GM12872 (cell line): ENCODE results near the gene MED29.

Experiments
- CTCF ChIP-seq: IDR thresholded peaks from 3 replicates; pipeline ENCODE4 v1.5.1; 2011; ENCODE audit warnings: low read depth, mild to moderate bottlenecking, low read length, moderate library complexity; ENCODE audit not compliant: insufficient read depth

MED29 gene

DNA sequence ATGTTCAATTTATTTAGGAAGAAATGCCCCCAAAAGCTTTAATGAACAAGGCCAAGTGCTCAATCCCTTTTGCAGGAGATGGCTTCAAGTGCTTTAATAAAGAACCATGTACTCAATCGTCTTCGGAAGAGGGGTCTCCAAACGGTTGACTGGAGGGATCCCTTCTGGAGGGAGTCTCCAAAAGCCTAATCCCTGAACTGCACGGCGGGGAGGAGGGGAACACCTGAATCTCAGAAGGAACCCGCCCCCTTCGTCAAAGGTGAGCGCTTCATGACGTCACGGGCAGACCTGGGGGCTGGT lies 777 bp upstream of the MED29 start:
- no peak for TF ChIP-seq CTCF

DNA sequence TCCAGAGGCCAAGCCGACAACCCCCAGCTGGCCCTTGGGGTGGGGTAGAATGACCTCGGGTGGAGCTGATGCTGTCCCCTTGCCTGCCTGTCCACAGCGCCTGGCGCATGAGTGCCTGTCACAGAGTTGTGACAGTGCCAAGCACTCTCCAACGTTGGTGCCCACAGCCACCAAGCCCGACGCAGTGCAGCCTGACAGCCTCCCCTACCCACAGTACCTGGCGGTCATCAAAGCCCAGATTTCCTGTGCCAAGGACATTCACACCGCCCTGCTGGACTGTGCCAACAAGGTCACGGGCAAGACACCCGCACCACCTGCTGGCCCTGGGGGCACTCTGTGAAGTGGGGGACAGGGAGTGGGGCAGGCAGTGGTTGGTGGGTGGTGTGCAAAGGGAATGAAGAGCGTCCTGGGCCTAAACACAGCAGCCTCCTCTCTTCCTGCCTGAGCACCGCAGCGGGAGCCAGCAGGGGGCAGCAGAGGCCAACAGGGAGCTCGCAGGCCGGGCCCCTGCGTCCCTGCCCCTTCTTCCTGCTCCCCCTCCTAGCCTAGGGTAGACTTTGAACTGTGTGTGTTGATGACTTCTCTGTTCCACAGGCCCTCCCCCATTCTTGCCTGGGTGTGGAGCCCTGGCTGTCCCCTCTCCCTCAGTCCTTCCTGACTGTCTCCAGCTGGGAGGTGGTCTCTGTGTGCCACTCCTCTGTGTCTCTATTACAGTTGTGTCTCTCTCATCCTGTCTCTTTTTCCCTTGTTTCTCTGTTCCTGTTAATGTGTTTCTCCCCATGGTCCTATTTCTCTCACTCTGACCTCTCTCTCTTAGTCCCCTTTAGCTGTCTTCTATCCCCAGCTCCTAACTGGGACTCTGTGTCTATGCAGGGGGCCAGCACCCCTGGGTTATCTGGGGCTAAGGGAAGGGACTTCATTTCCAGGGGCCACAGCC lies 6.5 kb downstream of the MED29 start:
- TF ChIP-seq CTCF, result peak; percentile 98

DNA sequence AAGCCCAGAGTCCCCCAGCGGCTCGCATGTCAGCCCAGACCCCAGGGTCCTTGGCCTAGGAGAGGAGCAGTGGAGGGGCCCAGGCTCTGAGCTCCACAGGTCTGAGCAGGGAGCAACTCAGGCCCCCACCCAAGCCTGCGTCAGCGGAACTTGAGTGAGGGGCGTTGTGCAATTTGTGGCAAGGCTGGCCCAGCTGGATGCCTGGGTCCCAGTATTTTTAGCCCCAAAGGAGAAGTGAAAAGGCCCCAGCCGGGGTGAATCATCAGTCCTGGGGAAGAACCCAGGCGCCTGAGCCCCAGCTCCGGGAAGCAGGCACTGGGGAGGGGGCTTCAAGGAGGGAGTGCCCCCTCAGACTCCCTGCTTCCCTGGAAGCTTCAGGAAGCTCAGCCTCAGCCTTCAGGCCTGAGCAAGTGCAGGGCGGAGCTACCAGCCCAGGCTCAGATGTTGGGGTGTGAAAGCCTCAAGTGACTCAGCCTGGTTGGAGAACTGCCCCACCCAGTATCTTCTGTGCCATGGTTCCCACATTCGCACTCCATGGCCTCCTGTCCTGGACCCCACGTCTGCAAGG lies 7.2 kb downstream of the MED29 start:
- TF ChIP-seq CTCF, result no peak

GRCh38 chr19:39399668-39400050 lies 8.5 kb downstream of the MED29 start:
- TF ChIP-seq CTCF, result no peak

DNA sequence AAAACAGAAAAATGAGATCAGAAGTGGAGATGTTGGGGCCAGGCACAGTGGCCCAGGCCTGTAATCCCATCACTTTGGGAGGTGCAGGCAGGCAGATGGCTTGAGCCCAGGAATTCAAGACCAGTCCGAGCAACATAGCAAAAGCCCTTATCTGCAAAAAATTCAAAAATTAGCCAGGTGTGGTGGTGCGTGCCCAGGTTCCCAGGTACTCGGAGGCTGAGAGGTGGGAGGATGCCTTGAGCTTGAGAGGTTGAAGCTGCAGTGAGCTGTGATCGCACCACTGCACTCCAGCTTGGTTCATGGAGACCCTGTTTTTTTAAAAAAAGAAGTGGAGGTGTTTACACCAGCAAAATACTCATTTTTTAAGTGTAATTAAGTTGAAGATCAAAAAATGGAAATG lies 8.9 kb downstream of the MED29 start:
- no peak for TF ChIP-seq CTCF

DNA sequence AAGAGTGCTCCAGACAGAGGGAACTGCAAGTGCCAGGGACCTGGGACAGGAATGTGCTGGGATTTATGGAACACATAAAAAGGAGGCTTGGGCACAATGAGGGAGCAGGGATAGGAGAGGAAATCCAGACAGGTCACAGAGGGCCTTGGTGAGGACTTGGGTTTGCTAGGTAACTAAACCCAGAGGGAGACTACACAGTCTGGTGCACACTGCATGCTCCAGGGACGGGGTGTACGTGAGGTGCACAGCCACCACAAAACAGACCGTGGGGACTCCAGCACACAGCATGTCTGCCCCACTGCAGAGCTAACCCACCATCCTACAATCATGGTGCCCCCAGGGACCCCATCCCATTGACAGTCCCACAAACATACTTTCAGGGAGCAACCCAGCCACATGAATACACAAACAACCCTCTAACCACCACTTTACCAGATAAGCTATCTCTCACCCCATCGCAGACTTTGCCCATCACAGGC lies 9.9 kb downstream of the MED29 start:
- TF ChIP-seq CTCF, result no peak

DNA sequence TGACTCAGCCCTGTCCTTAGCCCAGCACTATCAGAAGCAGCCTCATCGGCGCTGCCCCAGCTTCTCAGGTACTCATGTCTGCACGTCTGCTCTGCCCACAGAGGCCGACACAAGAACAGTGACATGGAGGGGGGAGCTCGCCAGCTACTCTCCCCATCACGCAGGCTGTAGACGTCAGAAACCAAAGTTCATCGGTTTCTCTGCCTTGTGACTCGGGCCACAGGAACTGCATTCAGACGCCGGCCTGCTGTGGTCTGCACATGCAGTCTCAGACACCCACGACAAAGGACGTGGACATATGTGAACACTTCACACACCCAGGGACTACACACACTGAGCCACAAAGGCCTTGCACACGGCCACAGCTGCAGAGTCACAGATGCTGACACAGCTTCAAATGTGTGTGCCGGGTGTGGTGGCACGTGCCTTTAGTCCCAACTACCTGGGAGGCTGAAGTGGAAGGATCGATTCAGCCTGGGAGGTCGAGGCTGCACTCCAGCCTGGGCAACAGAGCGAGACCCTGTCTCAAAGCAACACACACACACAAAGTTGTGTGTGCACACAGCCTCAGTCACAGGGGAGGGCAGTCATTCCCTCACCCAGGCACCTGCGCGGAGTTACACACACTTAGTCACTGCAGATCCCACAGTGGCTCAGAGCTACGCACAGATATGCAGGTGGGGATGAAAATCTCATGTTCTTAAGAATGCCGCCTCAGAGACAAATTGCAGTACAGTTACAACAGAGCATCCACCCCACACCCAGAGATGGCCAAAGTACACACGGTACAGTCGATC lies 10.6 kb downstream of the MED29 start:
- TF ChIP-seq CTCF, result no peak
